HG03439 (cell line): ENCODE results near the gene NEURL1B.

Experiments
- ATAC-seq: cut with Tn5 transposase; IDR thresholded peaks from one replicate; pipeline ENCODE4 v1.9.1; 2021; ENCODE audit warnings: mild to moderate bottlenecking, moderate library complexity; ENCODE audit not compliant: unreplicated experiment

NEURL1B gene

DNA sequence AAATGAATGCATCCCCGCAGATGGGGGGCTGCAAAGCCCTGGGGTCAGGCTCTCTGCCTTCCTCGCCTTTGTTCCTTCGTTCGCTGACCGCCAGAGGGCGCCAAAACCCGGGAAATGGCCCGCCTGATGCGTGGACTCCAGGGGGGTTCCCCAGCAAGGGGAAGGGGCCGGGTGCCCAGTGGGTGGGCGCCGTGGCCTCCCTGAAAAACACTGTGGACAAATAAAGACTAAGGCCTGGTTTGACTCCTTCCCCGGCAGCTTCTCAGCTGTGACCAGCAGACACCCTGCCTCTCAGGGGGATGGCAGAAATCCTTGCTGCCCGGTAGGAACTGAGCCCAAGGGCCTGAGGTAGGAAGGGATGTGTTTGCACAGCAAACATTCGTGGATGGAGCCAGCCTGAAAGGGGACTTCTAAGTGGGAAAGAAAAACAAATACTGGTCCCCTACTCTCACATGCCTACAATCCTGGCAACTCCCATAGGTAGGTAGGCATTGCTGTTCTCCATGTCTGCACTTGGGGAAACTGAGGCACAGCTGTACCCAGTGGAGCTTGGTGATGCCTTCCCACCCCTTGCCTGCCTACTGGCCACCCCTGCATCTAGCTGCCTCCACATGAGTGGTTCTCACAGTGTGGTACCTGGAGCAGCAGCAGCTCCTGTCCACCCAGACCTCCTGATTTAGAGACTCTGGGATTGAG is 72.2 kb downstream of the NEURL1B start:
- ATAC-seq: peak; percentile 55

- no peak for ATAC-seq
Observed at GRCh38 chr5:172713809-172714490, 72.9 kb downstream of the NEURL1B start.

DNA sequence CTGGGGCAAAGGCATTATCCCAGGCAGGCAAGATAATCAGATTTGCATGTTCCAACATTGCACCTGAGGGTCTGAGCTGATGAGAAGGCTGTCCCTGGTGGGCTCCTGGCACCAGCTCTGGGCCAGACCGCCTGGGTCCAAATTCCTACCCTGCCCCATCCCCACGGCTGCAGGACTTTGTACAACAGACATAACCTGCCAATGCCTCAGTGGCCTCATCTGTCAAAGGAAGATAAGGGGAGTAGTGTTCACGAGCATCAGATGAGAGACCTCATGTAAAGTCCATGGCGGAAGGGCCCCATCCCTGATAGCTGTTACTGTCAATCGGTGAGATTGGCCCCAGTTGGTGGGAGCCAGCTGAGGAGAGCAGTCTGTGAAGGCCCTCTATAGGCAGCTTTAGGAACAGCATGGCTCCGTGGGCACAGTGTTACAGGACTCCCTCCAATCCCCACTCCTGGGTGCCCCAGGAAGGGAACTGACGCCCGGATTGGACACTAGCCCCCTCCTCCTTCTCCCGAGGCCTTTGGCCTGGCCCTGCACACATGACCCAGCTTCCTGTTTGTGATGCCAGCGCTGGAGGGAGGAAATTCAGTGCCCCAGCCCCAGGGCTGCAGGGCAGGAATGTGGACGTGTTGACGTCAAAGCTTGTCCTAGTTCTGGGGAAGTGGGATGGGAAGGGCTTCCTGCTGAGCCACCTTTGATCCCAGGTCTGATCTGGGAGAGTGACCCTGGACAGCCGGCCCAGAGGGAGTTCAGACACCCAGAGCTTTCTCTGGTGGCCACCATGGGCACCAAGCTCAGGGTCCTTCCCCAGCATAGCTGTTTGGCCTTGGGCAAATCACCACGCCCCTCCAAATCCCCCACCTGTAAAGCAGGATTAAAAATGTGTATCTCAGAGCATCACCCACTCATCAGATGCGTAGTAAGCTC is 73.7 kb downstream of the NEURL1B start:
- ATAC-seq: peak; percentile 60

GRCh38 chr5:172715421-172715780 is 74.3 kb downstream of the NEURL1B start:
- no peak for ATAC-seq

GRCh38 chr5:172715931-172716682 is 75.0 kb downstream of the NEURL1B start:
- no peak for ATAC-seq

- ATAC-seq: no peak
Observed at GRCh38 chr5:172716796-172717313, 75.8 kb downstream of the NEURL1B start.

- ATAC-seq: no peak
Observed at GRCh38 chr5:172717481-172718195, 76.6 kb downstream of the NEURL1B start.

DNA sequence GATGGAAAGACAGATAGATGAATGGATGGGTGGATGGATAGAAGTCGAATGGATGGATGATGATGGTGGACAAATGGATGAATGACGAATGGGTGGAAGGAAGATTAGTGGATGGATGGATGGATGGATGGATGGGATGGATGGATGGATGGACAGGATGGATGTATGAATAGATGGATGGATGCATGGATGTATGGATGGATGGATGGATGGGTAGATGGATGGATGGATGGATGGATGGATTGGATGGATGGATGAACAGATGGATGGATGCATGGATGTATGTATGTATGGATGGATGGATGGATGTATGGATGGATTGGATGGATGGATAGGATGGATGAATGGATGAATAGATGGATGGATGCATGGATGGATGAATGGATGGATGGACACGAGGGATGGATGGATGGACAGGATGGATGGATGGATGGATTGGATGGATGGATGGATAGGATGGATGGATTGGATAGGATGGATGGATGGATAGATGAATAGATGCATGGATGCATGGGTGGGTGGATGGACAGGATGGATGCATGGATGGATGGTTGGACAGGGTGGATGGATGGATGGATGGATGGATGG is 77.6 kb downstream of the NEURL1B start:
- ATAC-seq: no peak

DNA sequence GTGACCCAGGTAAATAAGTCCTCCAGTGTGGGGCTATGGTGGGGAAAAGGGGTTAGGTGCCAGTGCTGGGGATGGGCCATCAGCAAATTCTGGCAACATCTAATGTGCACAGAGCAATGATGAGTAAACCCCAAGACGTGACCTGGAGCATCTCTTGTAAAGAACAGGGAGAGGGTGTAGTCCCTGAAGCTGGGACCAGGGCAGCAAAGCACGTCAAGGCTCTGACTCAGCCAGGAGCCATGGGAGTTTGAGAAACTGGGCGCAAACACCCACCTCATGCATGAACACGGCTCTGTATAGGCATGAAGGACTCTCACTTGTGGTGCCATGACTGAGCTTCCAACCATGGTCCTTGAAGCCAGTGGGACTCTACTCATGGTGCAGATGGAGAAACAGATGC is 78.1 kb downstream of the NEURL1B start:
- ATAC-seq: no peak

DNA sequence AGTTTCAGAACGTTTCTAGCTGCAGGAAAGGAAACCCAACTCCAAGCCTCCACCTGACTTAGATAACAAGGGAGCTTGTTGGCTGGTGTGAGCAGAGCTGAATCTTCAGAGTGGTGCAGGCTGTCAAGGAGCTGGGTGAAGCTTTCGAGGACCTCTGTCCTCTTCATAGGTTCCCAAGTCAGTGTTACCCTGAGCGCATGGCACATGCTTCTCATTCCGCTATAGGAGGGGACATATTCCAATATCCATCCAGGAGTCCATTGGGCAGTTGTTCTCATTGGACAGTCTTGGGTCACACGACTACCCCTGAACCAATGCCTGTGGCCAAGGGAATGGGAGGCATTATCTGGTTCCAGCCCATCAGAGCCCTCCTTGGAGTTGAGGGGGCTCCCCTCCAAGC is 79.6 kb downstream of the NEURL1B start:
- no peak for ATAC-seq

DNA sequence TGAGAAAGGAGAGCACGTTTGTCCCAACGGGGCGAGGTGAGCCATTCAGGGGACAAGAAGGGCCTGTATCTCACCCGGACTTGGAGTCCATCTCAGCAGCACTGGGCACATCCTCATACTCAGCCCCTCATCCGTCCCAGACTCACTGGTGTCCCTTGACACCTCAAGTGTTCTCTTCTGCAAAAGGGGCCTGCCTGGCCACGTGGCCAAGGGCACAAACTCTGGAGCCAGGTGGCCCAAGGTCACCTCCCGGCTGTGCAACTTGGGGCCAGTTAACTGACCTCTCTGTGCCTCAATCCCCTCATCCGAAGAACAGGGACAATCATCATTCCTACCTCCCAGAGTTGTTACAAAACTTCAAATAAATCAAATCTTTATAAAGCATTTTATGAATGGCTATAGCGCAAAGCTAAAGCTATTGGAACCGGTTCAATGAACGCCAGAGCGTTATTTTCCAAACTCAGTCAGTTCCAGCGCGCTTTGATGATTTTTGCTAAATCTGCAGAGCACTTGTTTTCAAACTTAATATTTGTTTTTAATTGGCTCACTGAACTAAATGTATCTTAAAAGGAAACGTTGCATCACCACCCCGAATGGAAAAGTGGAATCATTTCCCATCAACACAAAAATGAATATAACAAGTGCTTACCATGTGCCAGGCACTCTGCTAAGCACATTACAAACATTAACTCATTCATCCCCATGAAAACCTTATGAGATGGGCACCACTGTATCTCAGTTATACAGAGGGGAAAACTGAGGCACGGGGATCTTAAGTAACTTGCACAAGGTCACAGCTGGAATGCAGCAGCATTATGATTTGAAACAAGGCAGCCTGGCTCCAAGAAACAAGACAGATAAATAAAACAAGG is 80.6 kb downstream of the NEURL1B start:
- no peak for ATAC-seq

DNA sequence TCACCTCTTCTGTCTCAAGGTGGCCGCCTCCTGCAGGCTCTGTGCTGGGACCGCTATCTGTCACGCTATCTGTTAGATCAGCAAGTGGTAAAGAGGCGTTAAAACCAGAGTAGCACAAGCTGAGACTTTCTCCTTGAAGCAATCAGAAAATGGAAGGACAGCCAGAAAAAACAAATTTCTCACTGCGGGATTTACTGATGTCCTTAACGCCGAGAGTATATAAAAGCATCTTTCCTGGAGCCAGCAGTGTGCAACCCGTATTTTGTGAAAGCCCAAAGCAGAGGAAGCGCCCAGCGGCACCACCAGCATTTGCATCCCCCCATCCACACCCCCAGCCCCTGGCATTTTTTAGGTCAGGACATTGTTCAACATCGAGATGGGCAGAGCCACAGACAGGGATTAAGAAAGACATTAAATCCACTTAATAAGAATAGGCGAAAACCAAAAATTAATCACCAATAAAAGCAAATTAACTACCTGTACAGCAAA is 81.3 kb downstream of the NEURL1B start:
- no peak for ATAC-seq

- ATAC-seq: no peak
Observed at GRCh38 chr5:172723508-172723907, 82.4 kb downstream of the NEURL1B start.

- no peak for ATAC-seq
Observed at GRCh38 chr5:172724242-172725183, 83.5 kb downstream of the NEURL1B start.

- ATAC-seq: no peak
Observed at GRCh38 chr5:172725273-172725672, 84.2 kb downstream of the NEURL1B start.

GRCh38 chr5:172725785-172726184 is 84.7 kb downstream of the NEURL1B start:
- ATAC-seq: no peak

DNA sequence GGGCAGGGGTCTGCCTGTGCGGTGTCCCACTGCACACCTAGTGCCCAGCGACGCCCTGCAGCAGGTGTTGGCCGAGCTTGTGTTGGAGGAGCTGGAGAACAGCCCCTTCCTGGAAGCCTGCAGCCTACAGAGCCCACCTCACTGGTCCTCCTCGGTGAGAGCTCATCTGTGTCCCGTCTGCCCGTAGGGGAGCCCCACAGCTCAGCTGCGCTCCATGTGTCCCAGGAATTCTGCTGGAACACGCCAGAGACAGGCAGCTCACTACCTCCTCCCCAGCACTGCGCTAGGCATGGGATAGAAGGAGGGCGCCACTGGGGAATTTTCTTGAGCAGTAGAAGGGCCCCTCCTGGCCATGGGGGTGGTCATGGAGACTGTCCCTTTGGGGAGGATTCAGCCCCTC is 85.9 kb downstream of the NEURL1B start:
- no peak for ATAC-seq
